OCI-LY1 (cell line): ENCODE results near the gene GTF3C5.
"Not testable (repeated sequence)": the region's sequence is repeated elsewhere in the genome, so short reads cannot be mapped to it uniquely, and the experiment has no call there.

Experiments
- H2AFZ ChIP-seq: fragments of 200-600 bp; sonication (generic), shearing (Covaris generic); 2 replicates; pipeline ENCODE4 v1.6.0; 2014; ENCODE audit warnings: antibody characterized with exemption, mild to moderate bottlenecking, low read length
- H3F3A ChIP-seq: fragments of 200-600 bp; sonication (generic), shearing (Covaris generic); 2 replicates; pipeline ENCODE4 v1.6.0; 2014; ENCODE audit warnings: mild to moderate bottlenecking, antibody characterized with exemption, low read length, moderate library complexity; ENCODE audit not compliant: insufficient read depth
- H3K27ac ChIP-seq: fragments of 200-600 bp; sonication (generic); 2 replicates; pipeline ENCODE4 v1.5.1; 2014; ENCODE audit warnings: low read length, mixed run types, mild to moderate bottlenecking, low read depth; ENCODE audit not compliant: poor library complexity, severe bottlenecking
- H3K27me3 ChIP-seq: fragments of 200-600 bp; sonication (generic); 2 replicates; pipeline ENCODE4 v1.6.0; 2014; ENCODE audit warnings: antibody characterized with exemption, mild to moderate bottlenecking, low read length, moderate library complexity; ENCODE audit not compliant: insufficient read depth
- H3K36me3 ChIP-seq: fragments of 200-600 bp; sonication (generic); 2 replicates; pipeline ENCODE4 v1.6.1; 2014; ENCODE audit warnings: mild to moderate bottlenecking, antibody characterized with exemption, low read length, moderate library complexity, mixed read lengths; ENCODE audit not compliant: insufficient read depth
- H3K4me1 ChIP-seq: fragments of 200-600 bp; sonication (generic); 2 replicates; pipeline ENCODE4 v1.5.1; 2014; ENCODE audit warnings: mild to moderate bottlenecking, low read length, moderate library complexity; ENCODE audit not compliant: insufficient read depth, severe bottlenecking
- H3K4me2 ChIP-seq: fragments of 200-600 bp; sonication (generic), shearing (Covaris generic); 2 replicates; pipeline ENCODE4 v1.6.1; 2014; ENCODE audit warnings: low read length
- H3K4me3 ChIP-seq: fragments of 200-600 bp; sonication (generic); 2 replicates; pipeline ENCODE4 v1.5.1; 2014; ENCODE audit warnings: low read length, low read depth, mild to moderate bottlenecking, mixed read lengths; ENCODE audit not compliant: poor library complexity, severe bottlenecking
- H3K79me2 ChIP-seq: fragments of 200-600 bp; shearing (Covaris generic); 2 replicates; pipeline ENCODE4 v1.6.1; 2016; ENCODE audit warnings: mixed run types, low read length, mixed read lengths; ENCODE audit not compliant: insufficient read depth
- H3K9ac ChIP-seq: fragments of 200-600 bp; sonication (generic), shearing (Covaris generic); 2 replicates; pipeline ENCODE4 v1.6.1; 2014; ENCODE audit warnings: mild to moderate bottlenecking, low read length, mixed read lengths
- H3K9me2 ChIP-seq: fragments of 200-600 bp; sonication (generic), shearing (Covaris generic); 2 replicates; pipeline ENCODE4 v1.6.1; 2014; ENCODE audit warnings: low read depth, mild to moderate bottlenecking, low read length, mixed read lengths
- H3K9me3 ChIP-seq: fragments of 200-600 bp; shearing (Covaris generic); 2 replicates; pipeline ENCODE4 v1.6.1; 2014; ENCODE audit warnings: low read length, mixed read lengths
- H4K20me1 ChIP-seq: fragments of 200-600 bp; sonication (generic), shearing (Covaris generic); 2 replicates; pipeline ENCODE4 v1.6.0; 2016; ENCODE audit warnings: mild to moderate bottlenecking, low read length; ENCODE audit not compliant: insufficient read depth
- EZH2 ChIP-seq: fragments of 200-600 bp; sonication (generic), shearing (Covaris generic); IDR thresholded peaks from 2 replicates; pipeline ENCODE4 v1.8.0; 2017; ENCODE audit warnings: borderline replicate concordance, mixed run types, mild to moderate bottlenecking, antibody characterized with exemption, low read length, moderate library complexity, mixed read lengths
- TF ChIP-seq, protein P1 (sequence below): fragments of 200-600 bp; sonication (generic), shearing (Covaris generic); IDR thresholded peaks from 2 replicates; pipeline ENCODE4 v1.5.1; 2017; ENCODE audit warnings: mild to moderate bottlenecking, antibody characterized with exemption, low read length, moderate library complexity, mixed read lengths

The GTF3C5 gene

DNA sequence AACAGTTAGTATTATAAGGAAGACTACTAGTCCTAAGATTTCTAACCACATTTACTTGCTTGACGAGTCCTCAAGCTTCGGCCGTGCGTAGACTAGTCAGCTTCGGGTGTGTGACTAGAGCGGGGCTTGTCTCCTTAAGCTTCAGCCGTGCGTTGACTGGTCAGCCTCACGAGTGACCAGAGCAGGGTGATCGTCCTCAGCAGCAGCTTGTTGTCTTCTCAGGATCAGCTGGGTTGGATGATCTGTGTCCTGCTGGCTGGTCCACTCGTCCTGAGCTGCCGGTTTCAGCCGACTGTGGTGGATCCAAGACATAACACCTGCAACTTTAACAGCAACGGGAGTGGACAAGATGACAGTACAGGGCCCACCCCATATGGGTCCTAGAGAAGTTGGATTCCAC lies 47.7 kb downstream of the GTF3C5 start:
- Histone ChIP-seq H3K4me3 (no peak overlapping the region), H3K27ac (no peak overlapping the region), H3K4me2 (no peak overlapping the region), H3K79me2 (no peaks in the 10 kb centered on the region), H3K9ac (no peak overlapping the region), H3K9me2 (no peaks in the 10 kb centered on the region), H3K9me3 (no peaks in the 10 kb centered on the region), H3K36me3 (no peaks in the 10 kb centered on the region), H3K4me1 (no peaks in the 10 kb centered on the region), H3K27me3 (no peaks in the 10 kb centered on the region), H3F3A (no peaks in the 10 kb centered on the region), H2AFZ (no peak overlapping the region), H4K20me1 (no peaks in the 10 kb centered on the region)
- no peak for TF ChIP-seq EZH2
- TF ChIP-seq, protein P1, sequence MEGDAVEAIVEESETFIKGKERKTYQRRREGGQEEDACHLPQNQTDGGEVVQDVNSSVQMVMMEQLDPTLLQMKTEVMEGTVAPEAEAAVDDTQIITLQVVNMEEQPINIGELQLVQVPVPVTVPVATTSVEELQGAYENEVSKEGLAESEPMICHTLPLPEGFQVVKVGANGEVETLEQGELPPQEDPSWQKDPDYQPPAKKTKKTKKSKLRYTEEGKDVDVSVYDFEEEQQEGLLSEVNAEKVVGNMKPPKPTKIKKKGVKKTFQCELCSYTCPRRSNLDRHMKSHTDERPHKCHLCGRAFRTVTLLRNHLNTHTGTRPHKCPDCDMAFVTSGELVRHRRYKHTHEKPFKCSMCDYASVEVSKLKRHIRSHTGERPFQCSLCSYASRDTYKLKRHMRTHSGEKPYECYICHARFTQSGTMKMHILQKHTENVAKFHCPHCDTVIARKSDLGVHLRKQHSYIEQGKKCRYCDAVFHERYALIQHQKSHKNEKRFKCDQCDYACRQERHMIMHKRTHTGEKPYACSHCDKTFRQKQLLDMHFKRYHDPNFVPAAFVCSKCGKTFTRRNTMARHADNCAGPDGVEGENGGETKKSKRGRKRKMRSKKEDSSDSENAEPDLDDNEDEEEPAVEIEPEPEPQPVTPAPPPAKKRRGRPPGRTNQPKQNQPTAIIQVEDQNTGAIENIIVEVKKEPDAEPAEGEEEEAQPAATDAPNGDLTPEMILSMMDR: no peak

DNA sequence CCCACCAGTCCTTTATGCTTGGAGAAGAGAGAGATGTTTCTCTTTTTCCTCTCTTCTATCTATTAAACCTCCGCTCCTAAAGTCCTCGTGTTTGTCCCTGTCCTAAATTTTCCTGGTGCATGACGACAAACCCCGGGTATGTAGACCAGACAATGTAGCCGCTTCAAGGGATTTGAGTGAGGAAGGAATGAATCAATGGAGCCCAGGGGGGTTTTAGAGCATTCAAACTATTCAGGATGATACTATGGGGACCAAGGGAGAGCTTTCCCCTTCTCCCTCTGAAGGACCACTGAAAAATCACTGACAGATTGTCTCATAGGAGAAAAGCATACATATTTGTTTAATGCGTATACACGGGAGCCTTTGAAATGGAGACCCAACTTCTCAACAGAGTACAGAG lies 49.4 kb downstream of the GTF3C5 start:
- no peak overlapping the region for H3K27ac ChIP-seq
- no peaks in the 10 kb centered on the region for H4K20me1 ChIP-seq
- H3K4me1 ChIP-seq: no peaks in the 10 kb centered on the region
- H3K4me3 ChIP-seq: no peak overlapping the region
- no peak for TF ChIP-seq EZH2
- TF ChIP-seq, protein P1: no peak
- H3K36me3 ChIP-seq: no peaks in the 10 kb centered on the region
- no peak overlapping the region for H3K4me2 ChIP-seq
- no peak overlapping the region for H2AFZ ChIP-seq
- no peaks in the 10 kb centered on the region for H3K9me3 ChIP-seq
- no peaks in the 10 kb centered on the region for H3K27me3 ChIP-seq
- H3K9me2 ChIP-seq: no peaks in the 10 kb centered on the region
- H3K9ac ChIP-seq: no peak overlapping the region
- H3F3A ChIP-seq: no peaks in the 10 kb centered on the region
- no peaks in the 10 kb centered on the region for H3K79me2 ChIP-seq

DNA sequence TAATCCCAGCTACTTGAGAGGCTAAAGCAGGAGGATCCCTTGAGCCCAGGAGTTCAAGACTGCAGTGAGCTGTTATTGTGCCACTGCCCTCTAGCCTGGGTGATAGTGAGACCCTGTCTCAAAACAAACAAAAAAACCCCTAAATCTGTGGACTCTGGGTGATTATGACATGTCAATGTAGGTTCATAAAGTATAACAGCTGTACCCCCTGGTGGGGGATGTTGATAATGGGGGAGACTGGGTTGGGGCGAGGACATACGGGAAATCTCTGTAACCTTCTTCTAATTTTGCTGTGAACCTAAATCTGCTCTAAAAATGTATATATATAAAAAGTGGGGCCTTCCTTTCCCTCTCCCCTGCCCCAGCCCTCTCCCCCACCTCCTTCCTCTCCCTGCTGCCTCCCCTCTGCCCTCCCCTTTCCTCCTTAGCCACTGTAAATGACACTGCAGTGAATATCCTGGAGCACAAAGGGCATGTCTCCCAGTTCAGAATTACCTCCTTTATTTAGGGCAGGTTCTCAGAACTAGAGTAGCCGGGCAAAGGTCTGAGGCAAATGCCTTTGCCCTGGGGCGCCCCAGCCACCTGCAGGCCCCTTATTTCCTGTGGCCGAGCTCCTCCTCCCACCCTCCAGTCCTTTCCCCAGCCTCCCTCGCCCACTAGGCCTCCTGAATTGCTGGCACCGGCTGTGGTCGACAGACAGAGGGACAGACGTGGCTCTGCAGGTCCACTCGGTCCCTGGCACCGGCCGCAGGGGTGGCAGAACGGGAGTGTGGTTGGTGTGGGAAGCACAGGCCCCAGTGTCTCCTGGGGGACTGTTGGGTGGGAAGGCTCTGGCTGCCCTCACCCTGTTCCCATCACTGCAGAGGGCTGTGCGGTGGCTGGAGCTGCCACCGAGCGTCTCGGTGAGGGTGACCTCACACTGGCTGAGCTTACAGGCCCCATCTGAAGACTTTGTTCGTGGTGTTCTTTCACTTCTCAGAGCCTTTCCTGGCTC lies 50.3 kb downstream of the GTF3C5 start:
- not testable (repeated sequence) for H3K9me2 ChIP-seq, H3K79me2 ChIP-seq, H3K36me3 ChIP-seq, H3K9me3 ChIP-seq, H3K27ac ChIP-seq, H3K27me3 ChIP-seq, H3K9ac ChIP-seq, H4K20me1 ChIP-seq, H3K4me1 ChIP-seq, H2AFZ ChIP-seq, H3K4me3 ChIP-seq, H3K4me2 ChIP-seq, H3F3A ChIP-seq

DNA sequence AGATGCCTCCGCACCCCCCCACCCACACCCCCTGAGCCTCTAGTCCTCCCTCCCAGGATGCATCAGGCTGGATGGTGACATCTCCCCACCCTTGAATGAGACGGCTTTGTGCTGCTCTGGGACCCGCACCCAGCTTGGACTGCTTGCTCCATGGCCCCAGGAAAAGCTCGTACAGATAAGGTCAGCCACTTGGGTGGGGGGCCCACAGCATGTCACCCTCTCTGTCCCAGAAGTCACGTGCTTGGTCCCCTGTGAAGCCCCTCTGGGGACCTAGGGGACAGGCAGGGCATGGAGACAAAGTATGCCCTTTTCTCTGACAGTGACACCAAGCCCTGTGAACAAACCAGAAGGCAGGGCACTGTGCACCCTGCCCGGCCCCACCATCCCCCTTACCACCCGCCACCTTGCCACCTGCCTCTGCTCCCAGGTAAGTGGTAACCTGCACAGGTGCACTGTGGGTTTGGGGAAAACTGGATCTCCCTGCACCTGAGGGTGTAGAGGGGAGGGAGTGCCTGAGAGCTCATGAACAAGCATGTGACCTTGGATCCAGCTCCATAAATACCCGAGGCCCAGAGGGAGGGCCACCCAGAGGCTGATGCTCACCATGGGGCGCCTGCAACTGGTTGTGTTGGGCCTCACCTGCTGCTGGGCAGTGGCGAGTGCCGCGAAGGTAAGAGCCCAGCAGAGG lies 51.3 kb downstream of the GTF3C5 start:
- not testable (repeated sequence) for H3K27ac ChIP-seq, H4K20me1 ChIP-seq, H3K4me3 ChIP-seq, H3F3A ChIP-seq, H3K4me1 ChIP-seq, H3K79me2 ChIP-seq, H2AFZ ChIP-seq, H3K36me3 ChIP-seq, H3K27me3 ChIP-seq, H3K9me2 ChIP-seq, H3K9ac ChIP-seq, H3K4me2 ChIP-seq, H3K9me3 ChIP-seq

DNA sequence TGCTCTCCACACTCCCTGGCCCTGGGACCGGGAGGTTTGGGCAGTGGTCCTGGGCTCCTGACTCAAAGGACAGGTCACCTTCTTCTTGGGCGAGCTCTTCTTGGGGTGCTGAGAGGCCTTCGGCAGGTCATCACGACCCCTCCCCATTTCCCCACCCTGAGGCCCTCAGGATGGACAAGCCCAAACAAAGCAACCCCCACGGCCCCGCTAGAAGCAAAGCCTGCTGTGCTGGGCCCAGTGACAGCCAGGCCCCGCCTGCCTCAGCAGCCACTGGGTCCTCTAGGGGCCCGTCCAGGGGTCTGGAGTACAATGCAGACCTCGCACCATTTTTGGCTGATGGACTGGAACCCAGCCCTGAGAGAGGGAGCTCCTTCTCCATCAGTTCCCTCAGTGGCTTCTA lies 52.9 kb downstream of the GTF3C5 start:
- not testable (repeated sequence) for H3K9ac ChIP-seq, H3K27me3 ChIP-seq, H3K36me3 ChIP-seq, H3K4me3 ChIP-seq, H3K9me3 ChIP-seq, H3K4me2 ChIP-seq, H3K4me1 ChIP-seq, H3K9me2 ChIP-seq, H2AFZ ChIP-seq, H3K79me2 ChIP-seq, H3K27ac ChIP-seq, H3F3A ChIP-seq, H4K20me1 ChIP-seq
